Keratinocyte (primary cell): ENCODE measurements around the gene ARPIN. TPM values are rescaled to one million over a fixed set of nuclear protein-coding genes. Genes with fewer than 3 reads are reported as not detected.

Experiments used
- DNase-seq: peaks from one replicate; pipeline ENCODE4 v3.0.0-alpha.2; 2011; ENCODE audit warnings: low read depth, missing footprints, low spot score
- FAIRE-seq: peaks from 2 replicates; lab custom pipeline; 2011; peaks lifted over from hg19 to GRCh38; lab: Jason Lieb, UNC
- H2AFZ ChIP-seq: 2 replicates; pipeline ENCODE4 v1.6.0; 2012; ENCODE audit warnings: low read length, control low read depth, inconsistent platforms; ENCODE audit not compliant: control insufficient read depth
- H3K27ac ChIP-seq: 2 replicates; pipeline ENCODE4 v1.5.1; 2011; ENCODE audit warnings: low read length; ENCODE audit not compliant: control insufficient read depth, insufficient read depth
- H3K27me3 ChIP-seq: 3 replicates; pipeline ENCODE4 v1.6.0; 2011; ENCODE audit warnings: low read length; ENCODE audit not compliant: control insufficient read depth, insufficient read depth; ENCODE audit errors: extremely low read depth
- H3K36me3 ChIP-seq, 2 experiments: 2 replicates in 1 of 2; 3 replicates in 1 of 2; pipeline ENCODE4 v1.5.1; 2011; ENCODE audit warnings: low read length in 2 of 2, mild to moderate bottlenecking in 1 of 2; ENCODE audit not compliant: control insufficient read depth in 2 of 2, insufficient read depth in 2 of 2; ENCODE audit errors: extremely low read depth in 1 of 2
- H3K4me1 ChIP-seq: 3 replicates; pipeline ENCODE4 v1.5.1; 2011; ENCODE audit warnings: low read length; ENCODE audit not compliant: control insufficient read depth, insufficient read depth; ENCODE audit errors: extremely low read depth
- H3K4me2 ChIP-seq: 3 replicates; pipeline ENCODE4 v1.6.0; 2011; ENCODE audit warnings: low read depth, low read length; ENCODE audit not compliant: control insufficient read depth, insufficient read depth; ENCODE audit errors: extremely low read depth
- H3K4me3 ChIP-seq, 3 experiments: fragments of 200-600 bp in 1 of 3; sonication (generic) in 1 of 3; 2 replicates in 2 of 3; 3 replicates in 1 of 3; pipeline ENCODE4 v1.5.1; 2011 to 2016; ENCODE audit warnings: low read length in 3 of 3, mild to moderate bottlenecking in 3 of 3, control low read depth in 2 of 3, inconsistent platforms in 1 of 3, low read depth in 1 of 3, mixed read lengths in 1 of 3, mixed run types in 1 of 3, moderate library complexity in 1 of 3; ENCODE audit not compliant: control insufficient read depth in 2 of 3, insufficient read depth in 2 of 3; ENCODE audit errors: extremely low read depth in 1 of 3
- H3K79me2 ChIP-seq: 2 replicates; pipeline ENCODE4 v1.6.0; 2012; ENCODE audit warnings: low read length; ENCODE audit not compliant: control insufficient read depth, insufficient read depth
- H3K9ac ChIP-seq: 3 replicates; pipeline ENCODE4 v1.6.0; 2011; ENCODE audit warnings: low read length; ENCODE audit not compliant: control insufficient read depth, insufficient read depth; ENCODE audit errors: extremely low read depth
- H3K9me1 ChIP-seq: 3 replicates; pipeline ENCODE4 v1.6.0; 2011; ENCODE audit warnings: low read length; ENCODE audit not compliant: control insufficient read depth, insufficient read depth; ENCODE audit errors: extremely low read depth
- H3K9me3 ChIP-seq: 2 replicates; pipeline ENCODE4 v1.5.1; 2012; ENCODE audit warnings: low read depth, low read length; ENCODE audit not compliant: control insufficient read depth
- H4K20me1 ChIP-seq: 3 replicates; pipeline ENCODE4 v1.6.0; 2011; ENCODE audit warnings: low read length; ENCODE audit not compliant: control insufficient read depth, insufficient read depth; ENCODE audit errors: extremely low read depth
- CTCF ChIP-seq, 3 experiments: IDR thresholded peaks in 1 of 3; conservative IDR thresholded peaks in 1 of 3; optimal IDR thresholded peaks in 1 of 3; 2 replicates in 2 of 3; 3 replicates in 1 of 3; pipeline versions ENCODE3 to v1.5.1; 2011; ENCODE audit warnings: low read length in 3 of 3, mild to moderate bottlenecking in 3 of 3, moderate library complexity in 2 of 3, control low read depth in 1 of 3, inconsistent platforms in 1 of 3; ENCODE audit not compliant: insufficient read depth in 2 of 3; ENCODE audit errors: extremely low read depth in 1 of 3
- EZH2 ChIP-seq: IDR thresholded peaks from one replicate; pipeline ENCODE4 v1.6.1; 2012; ENCODE audit warnings: inconsistent platforms, mild to moderate bottlenecking, low read length, moderate library complexity
- dilution Hi-C: fragments of 300-500 bp; cut with MboI; formaldehyde crosslinking; loops from one replicate; pipeline ENCODE4 v1.7.0; 2020; ENCODE audit warnings: low sequenced_read_pairs; ENCODE audit not compliant: extremely low pct_ligation_motif_present
- polyA plus RNA-seq, 5 experiments: library from polyadenylated mRNA; depleted of rRNA in 3 of 5; stranded (reverse) in 3 of 5; stranded (forward) in 1 of 5; unstranded in 1 of 5; fragments of >200 nt; gene quantifications; 1 replicate in 1 of 5; 2 replicates in 3 of 5; 3 replicates in 1 of 5; pipeline versions ENCODE4 v1.2.1 to v1.2.3, GENCODE V29; 2011 to 2012; ENCODE audit warnings: missing spikeins in 2 of 5, low read depth in 1 of 5, low replicate concordance in 1 of 5

ARPIN gene
- polyA plus RNA-seq, 1 donor (not counting 4 experiments of a cell fraction or from before 2014, with no cell fraction given): 9.0 TPM

- DNase-seq (no peak), FAIRE-seq (no peak)
- Histone ChIP-seq H3K9me1 (no peaks in the 10 kb centered on the region), H3K27me3 (no peaks in the 10 kb centered on the region), H3K79me2 (no peaks in the 10 kb centered on the region), H2AFZ (no peak overlapping the region), H3K4me2 (no peak overlapping the region), H3K27ac (no peak overlapping the region), H4K20me1 (no peaks in the 10 kb centered on the region), H3K36me3 (peaks cover 11 to 18% of the 10 kb centered on the region in 2 experiments), H3K9ac (no peak overlapping the region), H3K4me1 (no peaks in the 10 kb centered on the region), H3K9me3 (no peaks in the 10 kb centered on the region), H3K4me3 (no peak overlapping the region)
- TF ChIP-seq EZH2 (no peak), CTCF (optimal IDR thresholded peaks at IDR 0.05 in 1 of 3, IDR thresholded peaks at IDR 0.05 in 1 of 3, conservative IDR thresholded peaks at IDR 0.05 in 1 of 3; ENCODE audit: extremely low read depth in 1 of 3, insufficient read depth in 2 of 3, low read length in 3 of 3) (no peak)
- dilution Hi-C loops: loop anchor here (25.0 kb wide), 1 partner anchor 99 kb away; the partner anchor contains the start of gene MESP1
Observed at GRCh38 chr15:89860891-89861290, 51.9 kb downstream of the ARPIN start.

- Histone ChIP-seq H3K4me2 (no peak overlapping the region), H3K79me2 (no peaks in the 10 kb centered on the region), H3K4me3 (no peak overlapping the region), H4K20me1 (no peaks in the 10 kb centered on the region), H3K9me1 (no peaks in the 10 kb centered on the region), H2AFZ (no peak overlapping the region), H3K9ac (no peak overlapping the region), H3K27ac (no peak overlapping the region), H3K27me3 (no peaks in the 10 kb centered on the region), H3K9me3 (no peaks in the 10 kb centered on the region), H3K36me3 (peaks cover 11 to 15% of the 10 kb centered on the region in 2 experiments), H3K4me1 (no peaks in the 10 kb centered on the region)
- dilution Hi-C loops: loop anchor here (25.0 kb wide), 1 partner anchor 98 kb away; the partner anchor contains the start of gene MESP1
- TF ChIP-seq CTCF (optimal IDR thresholded peaks at IDR 0.05 in 1 of 3, IDR thresholded peaks at IDR 0.05 in 1 of 3, conservative IDR thresholded peaks at IDR 0.05 in 1 of 3; ENCODE audit: extremely low read depth in 1 of 3, insufficient read depth in 2 of 3, low read length in 3 of 3) (no peak), EZH2 (no peak)
- DNase-seq: no peak
- FAIRE-seq: no peak
Observed at GRCh38 chr15:89860431-89860830, 52.3 kb downstream of the ARPIN start.
